K562 (cell line): Measurements from ENCODE around the gene AIFM3. TPM values are rescaled to one million over a fixed set of nuclear protein-coding genes. Genes with fewer than 3 reads are reported as not detected.

Source experiments
- CBX5 ChIP-seq: IDR thresholded peaks from 2 replicates; pipeline ENCODE4 v1.6.1; 2014; ENCODE audit warnings: low read depth, borderline replicate concordance
- CHD1 ChIP-seq: fragments of 200-600 bp; sonication (generic); IDR thresholded peaks from one replicate; pipeline ENCODE4 v1.6.1; 2012; ENCODE audit warnings: mild to moderate bottlenecking, moderate library complexity, low read length, inconsistent platforms
- COPS2 ChIP-seq: fragments of 450-650 bp; conservative IDR thresholded peaks from 2 replicates; pipeline ENCODE4 v1.6.1; 2016; ENCODE audit warnings: mild to moderate bottlenecking, moderate library complexity
- CSDE1 ChIP-seq, 2 experiments: fragments of 450-650 bp; IDR thresholded peaks; 2 replicates each; pipeline ENCODE4 v1.6.1; 2016; ENCODE audit warnings: mild to moderate bottlenecking in 1 of 2
- HDGF ChIP-seq: fragments of 450-650 bp; IDR thresholded peaks from 2 replicates; pipeline ENCODE4 v1.6.1; 2016
- MEF2D ChIP-seq: conservative IDR thresholded peaks from 2 replicates; pipeline ENCODE4 v1.6.1; 2016; ENCODE audit warnings: low read depth, missing genetic modification characterization, missing compliant biosample characterization
- NCOA1 ChIP-seq: fragments of 450-650 bp; IDR thresholded peaks from 2 replicates; pipeline ENCODE4 v1.6.1; 2016; ENCODE audit warnings: low read depth
- NR3C1 ChIP-seq: sonication (generic); formaldehyde crosslinking; IDR thresholded peaks from 2 replicates; pipeline ENCODE4 v1.8.1; 2022; ENCODE audit warnings: missing genetic modification reagents
- PHF20 ChIP-seq: fragments of 450-650 bp; IDR thresholded peaks from 2 replicates; pipeline ENCODE4 v1.6.1; 2018; ENCODE audit not compliant: partially characterized antibody
- PHF8 ChIP-seq: fragments of 200-600 bp; sonication (generic); IDR thresholded peaks from 2 replicates; pipeline ENCODE4 v1.6.1; 2012; ENCODE audit warnings: mixed run types, mild to moderate bottlenecking, inconsistent platforms, low read length, moderate library complexity, borderline replicate concordance
- SRSF9 ChIP-seq: fragments of 200-400 bp; formaldehyde crosslinking; IDR thresholded peaks from 2 replicates; pipeline ENCODE4 v1.6.1; 2017; ENCODE audit warnings: low read depth, low read length, borderline replicate concordance
- ZNF23 ChIP-seq: fragments of 250-450 bp; sonication (Bioruptor Pico); IDR thresholded peaks from 2 replicates; pipeline ENCODE4 v1.4.0; 2020; ENCODE audit warnings: mild to moderate bottlenecking
- ZNF274 ChIP-seq: IDR thresholded peaks from 2 replicates; pipeline ENCODE4 v1.6.1; 2011; ENCODE audit warnings: low read depth, mild to moderate bottlenecking, low read length, moderate library complexity, borderline replicate concordance
- ZNF444 ChIP-seq: fragments of 250-450 bp; sonication (Bioruptor Pico); IDR thresholded peaks from 2 replicates; pipeline ENCODE4 v1.4.0; 2020; ENCODE audit warnings: mild to moderate bottlenecking, moderate library complexity
- ZNF57 ChIP-seq: fragments of 450-650 bp; formaldehyde crosslinking; IDR thresholded peaks from 2 replicates; pipeline ENCODE4 v1.4.0; 2020; ENCODE audit warnings: mild to moderate bottlenecking, moderate library complexity
- ZNF668 ChIP-seq: fragments of 250-450 bp; sonication (Bioruptor Pico); IDR thresholded peaks from 2 replicates; pipeline ENCODE4 v1.8.0; 2022; ENCODE audit warnings: mild to moderate bottlenecking, inconsistent platforms
- ZNF785 ChIP-seq: fragments of 250-450 bp; sonication (Bioruptor Pico); IDR thresholded peaks from 2 replicates; pipeline ENCODE4 v1.4.0; 2020; ENCODE audit warnings: mild to moderate bottlenecking
- ZSCAN32 ChIP-seq: fragments of 450-650 bp; formaldehyde crosslinking; IDR thresholded peaks from 2 replicates; pipeline ENCODE4 v1.4.0; 2020; ENCODE audit warnings: mild to moderate bottlenecking, moderate library complexity
- polyA plus RNA-seq, 8 experiments: library from polyadenylated mRNA; depleted of rRNA in 4 of 8; stranded (reverse) in 5 of 8; unstranded in 3 of 8; fragments of >200 nt; fragmentation: Nextera tagmentation in 2 of 8; fragmentation: Illumina TruSeq in 1 of 8; extraction: Ambion mirVana in 2 of 8; extraction: Trizol in 1 of 8; gene quantifications; 2 replicates each; pipeline versions ENCODE4 v1.2.1 to v1.2.3, GENCODE V29; 2011 to 2014; ENCODE audit warnings: inconsistent platforms in 1 of 8, missing spikeins in 1 of 8
- total RNA-seq, 7 experiments: library from RNA; depleted of rRNA in 6 of 7; stranded (reverse); fragments of >200 nt in 6 of 7; fragmentation: Illumina TruSeq in 2 of 7; extraction: Trizol in 2 of 7; gene quantifications; 2 replicates each; pipeline versions ENCODE4 v1.2.1 to v1.2.3, GENCODE V29; 2011 to 2021; ENCODE audit warnings: low replicate concordance in 1 of 7
- TF ChIP-seq, protein P1 (sequence below), 2 experiments: IDR thresholded peaks in 1 of 2; conservative IDR thresholded peaks in 1 of 2; 2 replicates each; pipeline ENCODE4 v1.6.1; 2016; ENCODE audit warnings: low read depth in 2 of 2, mild to moderate bottlenecking in 1 of 2, missing compliant biosample characterization in 1 of 2, missing genetic modification characterization in 1 of 2, moderate library complexity in 1 of 2
- TF ChIP-seq, protein P2 (sequence below): sonication (generic); IDR thresholded peaks from 2 replicates; pipeline ENCODE4 v1.6.1; 2016
- TF ChIP-seq, protein P3 (sequence below): fragments of 250-450 bp; sonication (Bioruptor Pico); IDR thresholded peaks from 2 replicates; pipeline ENCODE4 v1.9.0; 2021; ENCODE audit warnings: mild to moderate bottlenecking

Gene AIFM3
- total and polyA plus RNA-seq, 9 of the 15 experiments (the other 6 are each of a cell fraction or from before 2014, with no cell fraction given): 0.03 to 0.20 (median 0.07) TPM; not detected in 1

DNA sequence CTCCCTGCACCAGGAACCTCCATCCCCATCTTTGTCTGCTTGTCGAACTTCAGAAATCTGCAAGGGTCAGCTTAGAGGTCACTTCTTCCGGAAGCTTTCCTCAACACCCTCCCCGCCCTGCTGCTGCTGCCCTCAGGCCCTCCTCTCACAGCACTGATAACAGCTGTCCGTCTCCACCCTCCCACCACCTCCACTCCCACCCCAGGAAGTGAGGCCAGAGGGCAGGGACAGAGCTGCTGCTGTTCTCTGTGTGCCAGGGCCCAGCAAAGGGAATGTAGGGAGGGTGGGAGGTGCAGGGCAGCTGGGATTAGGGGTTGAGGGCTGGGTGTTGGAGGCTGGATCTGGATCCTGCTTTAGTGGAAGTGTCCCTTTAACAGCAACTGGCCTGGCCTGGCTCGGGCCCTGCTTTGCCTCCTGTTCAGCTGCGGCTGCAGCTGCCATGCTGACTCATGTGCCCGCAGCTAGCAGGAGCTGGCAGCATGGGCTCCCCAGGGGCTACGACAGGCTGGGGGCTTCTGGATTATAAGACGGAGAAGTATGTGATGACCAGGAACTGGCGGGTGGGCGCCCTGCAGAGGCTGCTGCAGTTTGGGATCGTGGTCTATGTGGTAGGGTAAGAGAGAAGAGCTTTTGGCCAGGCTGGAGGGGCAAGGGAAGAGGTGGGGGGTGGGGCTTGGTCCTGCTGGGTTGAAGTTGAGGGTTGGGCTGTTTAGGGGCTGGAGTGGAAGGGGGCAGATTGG, 47.8 kb downstream of the AIFM3 start, which contains the start of gene P2RX6 (continued):
- TF ChIP-seq ZNF23 (CRISPR knock-in tag) (no peak), ZNF274 (no peak), ZNF57 (peak; percentile 96), CSDE1 (IDR thresholded peaks at IDR 0.05) (no peak), CBX5 (no peak), COPS2 (no peak), ZSCAN32 (CRISPR knock-in tag) (no peak; the same call in 1 of the 2 replicates), MEF2D (tag) (no peak), ZNF785 (no peak), PHF20 (no peak), NCOA1 (no peak), ZNF668 (CRISPR knock-in tag) (no peak), SRSF9 (no peak), NR3C1 (CRISPR knock-in tag) (no peak), HDGF (no peak), PHF8 (peak; percentile 83; the same call in 1 of the 2 replicates), CHD1 (peak; percentile 66), ZNF444 (CRISPR knock-in tag) (peak; percentile 66; the same call in 1 of the 2 replicates)
- TF ChIP-seq, protein P1, sequence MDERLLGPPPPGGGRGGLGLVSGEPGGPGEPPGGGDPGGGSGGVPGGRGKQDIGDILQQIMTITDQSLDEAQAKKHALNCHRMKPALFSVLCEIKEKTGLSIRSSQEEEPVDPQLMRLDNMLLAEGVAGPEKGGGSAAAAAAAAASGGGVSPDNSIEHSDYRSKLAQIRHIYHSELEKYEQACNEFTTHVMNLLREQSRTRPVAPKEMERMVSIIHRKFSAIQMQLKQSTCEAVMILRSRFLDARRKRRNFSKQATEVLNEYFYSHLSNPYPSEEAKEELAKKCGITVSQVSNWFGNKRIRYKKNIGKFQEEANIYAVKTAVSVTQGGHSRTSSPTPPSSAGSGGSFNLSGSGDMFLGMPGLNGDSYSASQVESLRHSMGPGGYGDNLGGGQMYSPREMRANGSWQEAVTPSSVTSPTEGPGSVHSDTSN (CRISPR knock-in tag; IDR thresholded peaks at IDR 0.05; ENCODE audit: low read depth): no peak
- TF ChIP-seq, protein P1 (tag; conservative IDR thresholded peaks at IDR 0.05; ENCODE audit: low read depth): no peak
- TF ChIP-seq, protein P2, sequence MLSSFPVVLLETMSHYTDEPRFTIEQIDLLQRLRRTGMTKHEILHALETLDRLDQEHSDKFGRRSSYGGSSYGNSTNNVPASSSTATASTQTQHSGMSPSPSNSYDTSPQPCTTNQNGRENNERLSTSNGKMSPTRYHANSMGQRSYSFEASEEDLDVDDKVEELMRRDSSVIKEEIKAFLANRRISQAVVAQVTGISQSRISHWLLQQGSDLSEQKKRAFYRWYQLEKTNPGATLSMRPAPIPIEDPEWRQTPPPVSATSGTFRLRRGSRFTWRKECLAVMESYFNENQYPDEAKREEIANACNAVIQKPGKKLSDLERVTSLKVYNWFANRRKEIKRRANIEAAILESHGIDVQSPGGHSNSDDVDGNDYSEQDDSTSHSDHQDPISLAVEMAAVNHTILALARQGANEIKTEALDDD: no peak
- TF ChIP-seq, protein P3, sequence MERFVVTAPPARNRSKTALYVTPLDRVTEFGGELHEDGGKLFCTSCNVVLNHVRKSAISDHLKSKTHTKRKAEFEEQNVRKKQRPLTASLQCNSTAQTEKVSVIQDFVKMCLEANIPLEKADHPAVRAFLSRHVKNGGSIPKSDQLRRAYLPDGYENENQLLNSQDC (CRISPR knock-in tag): no peak; the same call in 1 of the 2 replicates
